NOMO-1 (cell line): ENCODE results near the gene COL4A2.

Experiments
- DNase-seq, 2 experiments: peaks; one replicate each; lab custom pipeline; 2025; ENCODE audit not compliant: unreplicated experiment in 2 of 2; lab: John Stamatoyannopoulos, UW

COL4A2 gene

DNA sequence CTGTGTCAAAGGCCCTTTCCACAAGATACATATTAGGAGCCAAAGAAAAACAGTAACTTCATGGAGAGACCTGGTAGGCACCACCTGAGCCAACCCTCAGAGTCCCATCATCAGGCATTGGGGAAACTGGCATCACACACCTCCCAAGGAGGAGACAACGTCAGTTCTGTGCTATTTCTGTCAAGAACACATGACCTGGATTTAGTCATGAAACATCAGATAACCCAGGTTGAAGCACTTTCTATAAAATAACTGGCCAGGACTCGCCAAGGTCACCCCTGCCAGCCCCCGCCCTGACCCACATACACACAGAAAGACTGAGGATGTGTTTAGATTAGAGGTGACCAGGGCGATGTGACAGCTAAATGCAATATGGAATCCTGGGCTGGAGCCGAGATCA, 35.8 kb upstream of the COL4A2 start:
- DNase-seq, result no peak

- DNase-seq, result no peak
Observed at GRCh38 chr13:110272227-110272626, 34.9 kb upstream of the COL4A2 start.

DNA sequence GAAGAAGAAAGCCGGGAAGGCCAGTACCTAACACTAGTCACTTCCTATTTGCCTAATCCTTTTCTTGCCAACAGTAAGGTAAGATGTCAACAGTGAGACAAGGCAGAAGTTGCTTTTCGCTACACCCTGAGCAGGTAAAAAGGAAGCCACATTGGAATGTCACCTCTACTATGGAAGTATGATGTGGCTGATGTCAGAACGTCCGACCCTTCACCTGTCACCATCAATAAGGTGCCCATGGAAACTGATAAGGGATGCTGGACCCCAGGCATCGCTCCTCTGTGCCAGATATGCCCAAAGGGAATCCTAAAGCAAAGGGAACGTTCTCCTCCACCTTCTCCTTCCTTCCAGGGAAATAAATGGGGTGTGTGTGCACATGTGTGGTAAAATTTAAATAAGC, 34.4 kb upstream of the COL4A2 start:
- no peak for DNase-seq

DNA sequence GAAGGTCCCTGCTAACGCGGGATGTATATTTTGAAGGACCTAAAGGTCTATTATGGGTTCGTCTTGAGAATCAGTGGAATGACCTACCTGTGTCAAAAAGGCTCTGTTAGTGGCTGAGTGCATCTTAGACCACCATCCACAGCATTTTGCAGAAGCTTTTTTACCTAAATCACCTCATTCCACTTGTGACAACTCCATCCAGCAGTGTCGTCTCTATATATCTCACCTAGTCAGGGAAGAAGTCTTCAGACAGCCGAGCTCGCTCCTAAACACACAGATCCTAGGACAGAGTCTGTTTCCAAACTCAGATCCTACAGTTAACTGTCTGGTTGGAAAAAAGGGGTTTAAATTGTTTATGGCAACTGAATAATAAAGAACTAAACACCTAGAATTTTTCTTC, 33.8 kb upstream of the COL4A2 start:
- no peak for DNase-seq

GRCh38 chr13:110274687-110275086, 32.4 kb upstream of the COL4A2 start:
- DNase-seq, result no peak

GRCh38 chr13:110275931-110276552, 31.0 kb upstream of the COL4A2 start:
- no peak for DNase-seq

DNA sequence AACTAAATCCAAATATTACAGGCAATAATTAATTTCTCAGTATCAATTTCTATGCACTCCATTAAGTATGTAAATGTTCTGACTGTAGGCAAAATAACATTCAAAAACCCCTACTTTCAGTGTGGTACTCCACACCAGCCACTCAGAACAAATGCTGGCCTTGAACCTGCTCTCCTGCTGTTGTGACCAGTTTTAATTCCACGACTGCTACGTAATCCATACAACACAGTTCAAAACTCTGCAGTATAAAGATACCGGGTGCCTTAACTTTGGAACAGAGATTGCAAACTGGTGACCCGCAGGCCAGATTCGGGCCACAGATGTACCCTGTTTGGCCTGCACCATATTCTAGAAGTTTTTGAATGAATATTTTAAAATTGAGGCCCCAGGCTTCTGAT, 30.5 kb upstream of the COL4A2 start:
- no peak for DNase-seq

GRCh38 chr13:110277357-110277975, 29.6 kb upstream of the COL4A2 start:
- DNase-seq, result no peak

GRCh38 chr13:110278859-110279258, 28.2 kb upstream of the COL4A2 start:
- DNase-seq, result no peak

DNA sequence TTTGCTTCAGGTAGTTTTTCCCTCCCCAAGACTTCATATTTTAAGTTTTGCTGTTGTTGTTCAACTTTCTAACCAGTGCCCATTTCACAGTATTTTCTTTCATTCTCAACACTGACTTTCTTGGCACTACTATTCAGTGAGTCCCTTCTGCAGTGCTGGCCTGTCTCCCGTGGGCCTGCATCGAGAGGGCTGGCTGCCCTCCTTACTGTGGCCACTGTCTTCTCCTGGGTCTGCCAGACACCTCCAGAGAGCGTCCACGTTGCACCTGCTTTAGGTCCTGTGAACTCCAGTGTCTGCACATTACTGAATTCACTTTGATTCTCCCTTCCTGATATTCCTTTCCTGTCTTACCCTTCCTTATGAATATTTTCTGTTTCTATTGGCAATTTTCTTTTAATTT, 27.4 kb upstream of the COL4A2 start:
- no peak for DNase-seq

- no peak for DNase-seq
Observed at GRCh38 chr13:110280231-110280813, 26.8 kb upstream of the COL4A2 start.

DNA sequence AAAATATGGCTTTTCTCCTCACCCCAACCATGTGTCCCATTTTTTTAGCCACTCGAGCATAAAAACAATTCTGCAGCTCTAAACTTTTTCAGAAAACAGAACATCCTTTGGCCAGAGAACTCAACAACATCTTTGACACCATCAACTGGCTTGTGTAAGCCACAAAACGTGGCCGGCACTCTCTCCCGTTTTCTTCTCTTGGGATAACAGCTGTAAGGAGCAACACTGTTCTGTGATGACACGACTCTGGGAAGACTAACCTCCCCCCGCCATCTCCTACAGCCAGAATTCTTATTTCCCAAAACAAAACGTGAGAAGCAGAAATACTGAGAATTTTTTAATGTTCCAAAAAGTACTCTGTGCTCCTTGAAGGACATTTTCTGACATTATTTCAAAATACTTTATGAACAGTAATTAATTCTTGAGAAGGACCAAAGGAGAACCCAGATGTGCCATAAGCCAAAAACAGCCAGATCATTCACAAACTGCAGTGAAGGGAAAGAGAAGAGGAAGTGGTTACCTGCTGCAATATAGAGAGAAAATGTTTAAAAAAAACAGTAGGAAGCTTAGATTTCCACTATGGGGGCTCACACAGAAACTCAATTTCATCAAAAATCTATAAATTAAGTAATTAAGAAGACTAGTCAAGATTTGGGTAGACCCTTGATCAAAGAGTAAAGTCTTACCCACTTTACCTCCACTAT, 25.9 kb upstream of the COL4A2 start:
- peak; percentile 37 to 75 for DNase-seq

DNA sequence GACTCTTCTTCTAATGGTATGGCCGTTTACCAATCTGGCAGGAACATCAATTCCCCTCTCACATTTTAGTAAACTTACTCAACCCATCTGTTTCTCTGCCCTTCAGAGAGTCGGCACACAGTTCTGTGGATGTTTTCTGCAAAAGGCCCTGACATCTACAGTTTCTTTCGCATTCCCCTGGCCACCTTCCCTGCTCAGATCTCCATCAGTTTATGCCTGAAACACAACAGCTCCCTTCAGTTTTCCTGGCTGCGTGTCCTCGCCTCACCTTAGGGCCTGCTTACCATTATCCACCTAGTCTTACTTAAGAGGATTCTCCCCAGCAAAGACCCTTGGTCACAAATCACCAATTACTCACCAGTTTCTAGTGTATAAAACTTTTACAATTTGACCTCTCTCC, 25.3 kb upstream of the COL4A2 start:
- no peak for DNase-seq

DNA sequence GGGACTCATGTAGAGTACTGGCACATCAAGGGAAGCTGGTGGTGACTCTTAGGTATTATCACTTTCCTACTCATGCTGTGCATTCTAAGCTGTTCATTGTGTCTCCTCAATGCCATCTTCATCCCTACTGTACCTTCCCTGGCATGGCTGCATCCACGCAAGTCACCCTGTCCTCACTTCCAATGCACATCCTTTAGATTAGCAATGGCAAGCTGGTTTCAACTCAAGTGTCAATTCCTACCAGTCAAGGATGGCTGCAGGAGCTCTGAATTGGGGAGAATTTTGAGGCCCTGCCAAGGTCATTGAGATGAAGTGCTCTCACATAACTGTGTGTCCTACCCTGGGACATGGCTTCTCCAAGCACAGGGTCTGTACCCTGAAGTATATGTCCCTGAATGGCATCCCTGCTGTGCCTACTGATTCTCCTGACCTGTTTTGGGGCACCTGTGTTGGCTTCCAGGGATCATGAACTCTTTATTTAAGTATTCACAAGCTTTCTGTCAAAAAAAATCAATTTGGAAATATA, 24.7 kb upstream of the COL4A2 start:
- DNase-seq, result no peak

- no peak for DNase-seq
Observed at GRCh38 chr13:110283736-110284517, 23.2 kb upstream of the COL4A2 start.

GRCh38 chr13:110284779-110285484, 22.2 kb upstream of the COL4A2 start:
- no peak for DNase-seq

GRCh38 chr13:110285991-110286832, 20.9 kb upstream of the COL4A2 start:
- DNase-seq, result no peak

DNA sequence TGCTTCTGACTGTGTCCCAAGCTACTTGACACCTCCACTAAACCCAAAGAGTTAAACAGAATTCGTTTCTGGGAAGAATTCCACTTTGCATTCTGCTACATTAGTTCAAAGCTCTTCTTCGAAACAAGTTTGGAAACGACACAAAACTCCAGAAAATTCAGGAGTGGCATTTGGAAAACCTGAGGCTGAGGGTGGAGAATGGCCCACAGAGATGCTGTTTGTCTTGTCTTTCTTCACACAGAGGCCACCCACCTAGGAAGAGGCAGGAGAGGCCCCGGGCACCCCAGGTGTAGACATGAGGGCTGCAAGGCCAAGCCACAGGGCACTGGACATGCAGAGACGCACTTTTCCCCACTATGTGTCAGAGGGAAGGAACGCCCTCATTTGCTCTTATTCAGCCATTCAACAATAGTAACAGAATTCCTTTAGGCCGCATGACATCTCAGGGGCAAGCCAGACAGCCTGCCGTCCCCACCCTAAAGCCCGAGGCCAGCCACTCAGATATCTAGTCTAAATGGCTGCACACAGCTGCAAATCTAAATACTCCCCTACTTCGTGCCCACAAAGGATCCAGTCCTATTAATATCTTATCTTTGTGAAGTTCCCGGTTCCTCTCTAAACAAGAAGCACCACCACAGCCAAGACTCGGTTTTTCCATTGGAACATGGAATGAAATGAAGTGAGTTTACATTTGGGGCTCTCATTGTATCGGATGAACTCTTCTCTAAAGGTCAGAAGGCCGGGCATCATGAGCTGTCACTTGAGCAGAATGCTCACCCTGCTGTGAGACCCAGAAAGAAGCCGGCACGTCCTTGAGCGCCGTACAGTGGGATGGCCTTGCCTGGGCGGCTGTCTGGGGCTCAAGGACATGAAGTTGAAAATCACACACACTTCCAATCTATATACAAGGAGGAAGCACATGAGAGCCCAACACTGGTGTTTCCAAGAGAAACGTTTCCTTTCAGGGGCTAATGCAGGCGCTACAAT, 20.0 kb upstream of the COL4A2 start:
- no peak for DNase-seq
